DND-41 (cell line): ENCODE data around the gene NRDE2.

Source experiments
- ATAC-seq: fragments of 200-7000 bp; cut with Tn5 transposase; 3 replicates; pipeline ENCODE4 v1.9.1; 2021; ENCODE audit warnings: low read depth; ENCODE audit not compliant: insufficient read depth
- DNase-seq: peaks from one replicate; pipeline ENCODE4 v3.0.0-alpha.2; 2020
- H2AFZ ChIP-seq: 2 replicates; pipeline ENCODE4 v1.6.0; 2012; ENCODE audit warnings: low read depth, low read length
- H3K27ac ChIP-seq: 2 replicates; pipeline ENCODE4 v1.5.1; 2012; ENCODE audit warnings: low read length, inconsistent platforms
- H3K27me3 ChIP-seq: fragments of 200-600 bp; sonication (generic); 2 replicates; pipeline ENCODE4 v1.6.0; 2012; ENCODE audit warnings: low read length, mild to moderate bottlenecking, inconsistent platforms; ENCODE audit not compliant: insufficient read depth, poor library complexity
- H3K36me3 ChIP-seq: 2 replicates; pipeline ENCODE4 v1.5.1; 2012; ENCODE audit warnings: low read length, inconsistent platforms; ENCODE audit not compliant: insufficient read depth
- H3K4me1 ChIP-seq: 2 replicates; pipeline ENCODE4 v1.5.1; 2012; ENCODE audit warnings: mild to moderate bottlenecking, low read length; ENCODE audit not compliant: insufficient read depth
- H3K4me2 ChIP-seq: 2 replicates; pipeline ENCODE4 v1.6.0; 2012; ENCODE audit warnings: mild to moderate bottlenecking, moderate library complexity, low read length, inconsistent platforms; ENCODE audit not compliant: insufficient read depth
- H3K4me3 ChIP-seq, 2 experiments: fragments of 200-600 bp in 1 of 2; shearing (Covaris generic) in 1 of 2; 2 replicates each; pipeline ENCODE4 v1.5.1; 2012 to 2016; ENCODE audit warnings: inconsistent platforms in 2 of 2, low read length in 2 of 2, mild to moderate bottlenecking in 2 of 2, low read depth in 1 of 2, moderate library complexity in 1 of 2
- H3K79me2 ChIP-seq: 2 replicates; pipeline ENCODE4 v1.6.0; 2012; ENCODE audit warnings: low read length, inconsistent platforms; ENCODE audit not compliant: insufficient read depth
- H3K9ac ChIP-seq: 2 replicates; pipeline ENCODE4 v1.6.0; 2012; ENCODE audit warnings: low read depth, mild to moderate bottlenecking, inconsistent platforms, low read length, moderate library complexity
- H3K9me3 ChIP-seq: 2 replicates; pipeline ENCODE4 v1.5.1; 2012; ENCODE audit warnings: low read length, moderate library complexity, mild to moderate bottlenecking, inconsistent platforms; ENCODE audit not compliant: insufficient read depth, severe bottlenecking
- H4K20me1 ChIP-seq: 2 replicates; pipeline ENCODE4 v1.6.0; 2012; ENCODE audit warnings: low read length; ENCODE audit not compliant: insufficient read depth
- CTCF ChIP-seq: IDR thresholded peaks from 2 replicates; pipeline ENCODE4 v1.5.1; 2012; ENCODE audit warnings: borderline replicate concordance, low read length, moderate library complexity, mild to moderate bottlenecking; ENCODE audit not compliant: poor library complexity, severe bottlenecking; ENCODE audit errors: extremely low read depth
- EZH2 ChIP-seq: IDR thresholded peaks from 3 replicates; pipeline ENCODE4 v1.6.1; 2012; ENCODE audit warnings: borderline replicate concordance, low read depth, mild to moderate bottlenecking, moderate library complexity, low read length, inconsistent platforms; ENCODE audit not compliant: severe bottlenecking

The NRDE2 gene

GRCh38 chr14:90296641-90297040 is 35.1 kb downstream of the NRDE2 start:
- no peak overlapping the region for H3K4me3 ChIP-seq
- H2AFZ ChIP-seq, result no peak overlapping the region
- no peaks in the 10 kb centered on the region for H3K79me2 ChIP-seq
- no peaks in the 10 kb centered on the region for H3K27me3 ChIP-seq
- no peaks in the 10 kb centered on the region for H4K20me1 ChIP-seq
- no peak overlapping the region for H3K9ac ChIP-seq
- TF ChIP-seq EZH2 (no peak), CTCF (no peak)
- H3K9me3 ChIP-seq, result no peaks in the 10 kb centered on the region
- no peak for ATAC-seq
- H3K4me1 ChIP-seq, result no peaks in the 10 kb centered on the region
- H3K36me3 ChIP-seq, result peaks cover 75% of the 10 kb centered on the region
- H3K27ac ChIP-seq, result no peak overlapping the region
- H3K4me2 ChIP-seq, result no peak overlapping the region
- no peak for DNase-seq

DNA sequence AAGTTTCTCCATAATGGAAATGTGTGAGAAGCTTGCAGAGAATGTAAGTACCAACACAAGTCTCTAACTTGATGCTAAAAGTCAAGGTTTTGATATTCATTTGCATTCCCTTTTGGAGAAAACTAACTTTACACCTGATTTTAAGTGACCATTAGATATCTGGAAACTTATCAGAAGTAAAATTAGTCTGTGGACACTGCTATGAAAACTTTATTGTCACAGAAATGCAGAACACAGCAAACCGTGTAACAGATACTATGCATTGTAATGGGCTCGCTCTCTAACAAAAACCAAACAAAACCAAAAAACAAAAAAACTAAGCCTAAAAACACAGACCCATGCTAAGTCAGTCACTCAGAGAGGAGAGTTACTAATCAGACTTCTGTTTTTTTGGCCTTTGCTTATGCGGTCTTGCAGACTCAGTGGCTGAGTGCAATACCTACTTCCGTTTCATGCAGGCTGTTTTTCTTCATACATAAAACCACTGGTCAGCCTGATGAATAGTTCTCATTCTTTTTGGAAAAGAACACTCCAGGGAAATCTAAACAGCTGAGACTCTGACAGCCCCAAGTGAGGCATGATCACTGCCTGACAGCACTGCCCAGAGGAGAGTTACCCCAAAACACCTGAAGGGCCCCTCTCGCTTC is 35.7 kb downstream of the NRDE2 start:
- ATAC-seq (no peak), DNase-seq (no peak)
- H3K9ac ChIP-seq, result no peak overlapping the region
- no peaks in the 10 kb centered on the region for H3K27me3 ChIP-seq
- no peak overlapping the region for H2AFZ ChIP-seq
- H4K20me1 ChIP-seq, result no peaks in the 10 kb centered on the region
- H3K4me1 ChIP-seq, result no peaks in the 10 kb centered on the region
- H3K36me3 ChIP-seq, result peaks cover 76% of the 10 kb centered on the region
- no peak overlapping the region for H3K27ac ChIP-seq
- no peaks in the 10 kb centered on the region for H3K9me3 ChIP-seq
- no peaks in the 10 kb centered on the region for H3K79me2 ChIP-seq
- H3K4me2 ChIP-seq, result no peak overlapping the region
- TF ChIP-seq CTCF (no peak), EZH2 (no peak)
- no peak overlapping the region for H3K4me3 ChIP-seq

- Histone ChIP-seq H3K4me2 (no peak overlapping the region), H3K4me1 (no peaks in the 10 kb centered on the region), H4K20me1 (no peaks in the 10 kb centered on the region), H3K27me3 (no peaks in the 10 kb centered on the region), H2AFZ (no peak overlapping the region), H3K36me3 (peaks cover 75% of the 10 kb centered on the region), H3K79me2 (no peaks in the 10 kb centered on the region), H3K4me3 (no peak overlapping the region), H3K9ac (no peak overlapping the region), H3K27ac (no peak overlapping the region), H3K9me3 (no peaks in the 10 kb centered on the region)
- ATAC-seq (no peak), DNase-seq (no peak)
- TF ChIP-seq CTCF (no peak), EZH2 (no peak)
These were observed 36.9 kb downstream of the NRDE2 start for GRCh38 chr14:90294872-90295271.
